Gastroesophageal sphincter (tissue), 4 donors: ENCODE measurements around the gene CYTH3. TPM values are rescaled to one million over a fixed set of nuclear protein-coding genes. Genes with fewer than 3 reads are reported as not detected.
"Not testable (repeated sequence)": the region's sequence is repeated elsewhere in the genome, so short reads cannot be mapped to it uniquely, and the experiment has no call there.

Experiments
- ATAC-seq: fragments of 150-250 bp; one replicate; pipeline ENCODE4 v1.9.1; 2016; ENCODE audit warnings: mild to moderate bottlenecking, moderate library complexity
- H3K27ac ChIP-seq, 4 donors: fragments of 200-600 bp; sonication (generic) in 3 of 4; 1 replicate in 3 of 4; 2 replicates in 1 of 4; pipeline ENCODE4 v1.5.1; 2016 to 2019
- H3K27me3 ChIP-seq: fragments of 200-600 bp; sonication (generic); one replicate; pipeline ENCODE4 v1.5.1; 2019
- H3K36me3 ChIP-seq, 2 donors: fragments of 200-600 bp; sonication (generic); one replicate each; pipeline ENCODE4 v1.5.1; 2019; ENCODE audit warnings: control low read depth in 1 of 2
- H3K4me1 ChIP-seq, 3 donors: fragments of 200-600 bp; sonication (generic); 1 replicate in 2 of 3; 2 replicates in 1 of 3; pipeline ENCODE4 v1.5.1; 2016 to 2019; ENCODE audit warnings: control low read depth in 2 of 3
- H3K4me3 ChIP-seq, 2 donors: fragments of 200-600 bp; sonication (generic); one replicate each; pipeline ENCODE4 v1.5.1; 2019; ENCODE audit warnings: mild to moderate bottlenecking in 1 of 2, moderate library complexity in 1 of 2
- H3K9me3 ChIP-seq, 3 donors: fragments of 200-600 bp; sonication (generic); one replicate each; pipeline ENCODE4 v1.5.1; 2017 to 2019; ENCODE audit warnings: control low read depth in 2 of 3
- CTCF ChIP-seq, 4 experiments: fragments of 200-600 bp in 2 of 4; fragments of 450-650 bp in 2 of 4; sonication (generic) in 1 of 4; IDR thresholded peaks; one replicate each; pipeline ENCODE4 v1.5.1; 2017 to 2019; ENCODE audit warnings: antibody characterized with exemption in 4 of 4, mild to moderate bottlenecking in 2 of 4, moderate library complexity in 2 of 4
- EP300 ChIP-seq: sonication (generic); formaldehyde crosslinking; IDR thresholded peaks from one replicate; pipeline ENCODE4 v1.6.1; 2017; ENCODE audit warnings: antibody characterized with exemption, mild to moderate bottlenecking
- POLR2A ChIP-seq, 2 donors: fragments of 450-650 bp; IDR thresholded peaks; one replicate each; pipeline ENCODE4 v1.6.1; 2017; ENCODE audit warnings: antibody characterized with exemption in 2 of 2, mild to moderate bottlenecking in 2 of 2, moderate library complexity in 1 of 2
- POLR2AphosphoS5 ChIP-seq: sonication (generic); formaldehyde crosslinking; IDR thresholded peaks from one replicate; pipeline ENCODE4 v1.6.1; 2017; ENCODE audit warnings: antibody characterized with exemption
- WGBS, 2 donors: methylation state at CpG; one replicate each; pipeline ENCODE4 v1.1.5; 2018; ENCODE audit warnings: low coverage in 1 of 2; 5-methylcytosine and 5-hydroxymethylcytosine counted together
- total RNA-seq, 4 donors: library from RNA; depleted of rRNA; stranded (reverse); fragments of >200 nt; gene quantifications; one replicate each; pipeline ENCODE4 v1.1.0, GENCODE V29; 2016

CYTH3 gene
- total RNA-seq, 4 donors from 2014 or later = 25.8 to 61.9 (median 39.4) TPM

- 79 to 94% methylated on average over 2 to 10 of the region's 91 CpGs for WGBS, 2 donors
- peaks cover 0 to 100% of the 10 kb centered on the region in 2 donors for H3K36me3 ChIP-seq
- no peak for ATAC-seq
Observed at GRCh38 chr7:6153646-6154541, 118.5 kb downstream of the CYTH3 start.

DNA sequence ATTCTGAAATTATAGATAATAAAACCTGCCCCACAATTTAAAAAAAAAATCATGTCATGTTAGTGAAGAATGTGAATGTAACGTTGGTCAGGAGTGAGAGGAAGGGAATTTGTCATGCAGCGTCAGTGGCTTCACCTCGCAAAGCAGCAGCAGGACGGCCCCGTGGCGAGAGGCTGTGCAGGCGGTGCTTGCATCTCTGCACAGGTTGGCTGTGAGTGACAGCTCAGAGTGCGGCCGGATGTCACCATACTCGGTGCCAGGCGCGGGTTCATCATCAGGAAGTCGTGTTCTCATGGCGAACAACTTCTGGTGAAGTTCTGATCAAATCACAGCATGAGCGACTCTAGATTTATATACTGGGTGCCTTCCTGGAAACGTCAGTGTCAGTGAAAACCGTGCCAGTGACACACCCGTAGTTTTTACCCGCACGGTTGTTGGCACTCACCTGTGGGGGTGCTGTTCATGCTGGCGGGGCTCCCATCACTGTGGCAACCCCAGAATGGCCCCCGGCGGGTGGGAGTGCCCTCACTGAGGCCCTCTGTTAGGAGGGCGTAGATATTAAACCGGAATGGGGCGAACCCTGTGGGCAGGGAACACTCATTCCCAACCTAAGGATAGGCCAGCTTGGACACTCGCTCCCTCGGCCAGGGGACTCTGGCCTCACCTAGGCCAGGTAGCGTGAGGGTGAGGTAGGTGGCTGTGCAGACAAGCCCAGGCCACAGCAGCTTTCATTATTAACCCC is 120.3 kb downstream of the CYTH3 start:
- no peak for ATAC-seq
- no peak overlapping the region for H3K27ac ChIP-seq
- TF ChIP-seq POLR2AphosphoS5 (no peak), EP300 (no peak), CTCF (IDR thresholded peaks at IDR 0.05) (no peak), POLR2A (IDR thresholded peaks at IDR 0.05) (no peak)
- H3K4me3 ChIP-seq = no peak overlapping the region
- H3K9me3 ChIP-seq = no peaks in the 10 kb centered on the region
- H3K27me3 ChIP-seq = no peaks in the 10 kb centered on the region
- WGBS, 2 donors = 81 to 85% methylated on average over 15 to 16 of the region's 29 CpGs
- peaks cover 0 to 100% of the 10 kb centered on the region in 2 donors for H3K36me3 ChIP-seq
- H3K4me1 ChIP-seq = no peaks in the 10 kb centered on the region

More at GRCh38 chr7:6153646-6154541, 118.5 kb downstream of the CYTH3 start:
- H3K4me1 ChIP-seq = no peaks in the 10 kb centered on the region
- H3K27me3 ChIP-seq = no peaks in the 10 kb centered on the region
- no peak overlapping the region for H3K27ac ChIP-seq
- no peak overlapping the region for H3K4me3 ChIP-seq
- no peaks in the 10 kb centered on the region for H3K9me3 ChIP-seq
- TF ChIP-seq CTCF (IDR thresholded peaks at IDR 0.05) = no peak
- no peak for TF ChIP-seq POLR2AphosphoS5
- TF ChIP-seq POLR2A (IDR thresholded peaks at IDR 0.05) = no peak
- no peak for TF ChIP-seq EP300

DNA sequence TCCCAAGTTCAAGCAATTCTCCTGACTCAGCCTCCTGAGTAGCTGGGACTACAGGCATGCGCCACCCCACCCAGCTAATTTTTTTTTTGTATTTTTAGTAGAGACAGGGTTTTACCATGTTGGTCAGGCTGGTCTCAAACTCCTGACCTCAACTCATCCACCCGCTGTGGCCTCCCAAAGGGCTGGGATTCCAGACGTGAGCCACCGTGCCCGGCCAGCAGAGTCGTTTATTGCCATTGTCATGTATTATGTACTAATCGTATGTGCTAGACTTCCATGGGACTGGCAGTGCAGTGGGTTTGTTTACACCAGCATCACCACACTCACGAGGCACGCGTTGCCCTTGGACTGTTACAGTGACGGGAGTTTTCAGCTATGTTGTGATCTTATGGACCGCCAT is 120.9 kb downstream of the CYTH3 start:
- H3K27ac ChIP-seq, H3K4me3 ChIP-seq, H3K27me3 ChIP-seq, H3K4me1 ChIP-seq, H3K9me3 ChIP-seq, ATAC-seq: not testable (repeated sequence)
- WGBS, 2 donors = 90 to 92% methylated on average over 5 to 6 of the region's 12 CpGs
- peaks cover 0 to 100% of the 10 kb centered on the region in 2 donors for H3K36me3 ChIP-seq

DNA sequence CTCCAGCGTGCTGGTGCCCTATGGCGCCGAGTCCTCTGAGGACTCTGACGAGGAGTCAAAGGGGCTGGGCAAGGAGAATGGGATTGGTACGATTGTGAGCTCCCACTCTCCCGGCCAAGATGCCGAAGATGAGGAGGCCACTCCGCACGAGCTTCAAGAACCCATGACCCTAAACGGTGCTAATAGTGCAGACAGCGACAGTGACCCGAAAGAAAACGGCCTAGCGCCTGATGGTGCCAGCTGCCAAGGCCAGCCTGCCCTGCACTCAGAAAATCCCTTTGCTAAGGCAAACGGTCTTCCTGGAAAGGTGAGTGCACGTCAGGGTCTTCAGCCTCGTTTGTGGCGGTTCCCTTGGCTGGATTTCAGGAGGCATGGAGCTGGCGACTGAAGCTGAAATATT is 122.4 kb downstream of the CYTH3 start:
- Histone ChIP-seq H3K4me1 (no peaks in the 10 kb centered on the region), H3K36me3 (peaks cover 0 to 100% of the 10 kb centered on the region in 2 donors), H3K9me3 (no peaks in the 10 kb centered on the region), H3K27me3 (no peaks in the 10 kb centered on the region), H3K27ac (no peak overlapping the region), H3K4me3 (no peak overlapping the region)
- ATAC-seq = no peak
- TF ChIP-seq EP300 (no peak), POLR2AphosphoS5 (no peak), POLR2A (IDR thresholded peaks at IDR 0.05) (no peak), CTCF (IDR thresholded peaks at IDR 0.05) (no peak)
- WGBS, 2 donors = 86% methylated on average over 7 of the region's 19 CpGs; no CpG with 5 or more reads in 1 of the 2 donors

GRCh38 chr7:6148724-6149360 is 123.6 kb downstream of the CYTH3 start:
- Histone ChIP-seq H3K4me3 (no peak overlapping the region), H3K9me3 (no peaks in the 10 kb centered on the region), H3K36me3 (peaks cover 0 to 100% of the 10 kb centered on the region in 2 donors), H3K27ac (no peak overlapping the region), H3K27me3 (no peaks in the 10 kb centered on the region), H3K4me1 (no peaks in the 10 kb centered on the region)
- 83 to 90% methylated on average over 12 to 13 of the region's 20 CpGs for WGBS, 2 donors
- no peak for ATAC-seq
- TF ChIP-seq POLR2A (IDR thresholded peaks at IDR 0.05) (no peak), POLR2AphosphoS5 (no peak), CTCF (IDR thresholded peaks at IDR 0.05) (no peak), EP300 (no peak)
